NCI-H524 (cell line): ENCODE data around the gene CAPN11.
"Not testable (repeated sequence)": the region's sequence is repeated elsewhere in the genome, so short reads cannot be mapped to it uniquely, and the experiment has no call there.

ENCODE experiments used
- DNase-seq, 2 experiments: peaks; one replicate each; lab custom pipeline; 2025; lab: John Stamatoyannopoulos, UW

CAPN11 gene

DNA sequence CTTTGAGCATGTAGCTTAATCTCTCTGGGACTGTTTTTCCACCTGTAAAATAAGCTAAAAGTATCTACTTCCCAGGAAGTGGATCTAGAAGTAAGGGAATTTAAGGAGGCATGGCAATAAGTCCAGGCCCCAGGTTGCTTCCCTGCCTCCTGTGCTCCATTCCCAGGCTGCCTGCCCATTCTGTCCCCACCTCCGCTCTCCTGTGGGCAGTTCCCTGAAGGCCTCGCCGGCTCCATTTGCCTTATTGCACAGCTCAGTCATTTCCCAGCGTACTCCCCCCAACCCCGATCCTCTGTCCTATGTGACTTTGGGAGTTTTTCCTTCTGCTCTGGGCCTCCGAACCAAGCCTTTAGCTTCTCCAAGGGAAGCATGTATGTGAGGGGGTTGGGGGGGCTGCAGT lies 69.4 kb downstream of the CAPN11 start:
- DNase-seq = no peak

DNA sequence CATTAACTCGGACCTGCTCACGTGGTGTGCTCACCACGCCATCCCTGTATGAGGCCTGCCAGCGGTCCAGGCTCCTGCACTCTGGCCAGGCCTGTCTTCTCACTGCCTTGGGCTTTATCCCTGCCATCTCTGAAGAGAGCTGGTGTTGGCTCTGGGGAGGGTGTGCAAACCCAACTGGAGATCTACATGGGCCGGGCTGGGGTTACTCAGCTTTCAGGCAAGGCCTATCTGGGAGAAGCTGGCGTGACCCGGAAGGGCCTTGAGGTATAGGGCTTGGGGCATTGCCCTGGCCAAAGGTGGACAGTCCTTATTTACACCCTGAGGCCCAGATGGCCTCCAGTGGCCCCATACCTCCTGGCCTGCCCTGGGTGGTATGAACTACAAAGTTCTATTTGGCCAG lies 69.8 kb downstream of the CAPN11 start:
- DNase-seq = no peak

DNA sequence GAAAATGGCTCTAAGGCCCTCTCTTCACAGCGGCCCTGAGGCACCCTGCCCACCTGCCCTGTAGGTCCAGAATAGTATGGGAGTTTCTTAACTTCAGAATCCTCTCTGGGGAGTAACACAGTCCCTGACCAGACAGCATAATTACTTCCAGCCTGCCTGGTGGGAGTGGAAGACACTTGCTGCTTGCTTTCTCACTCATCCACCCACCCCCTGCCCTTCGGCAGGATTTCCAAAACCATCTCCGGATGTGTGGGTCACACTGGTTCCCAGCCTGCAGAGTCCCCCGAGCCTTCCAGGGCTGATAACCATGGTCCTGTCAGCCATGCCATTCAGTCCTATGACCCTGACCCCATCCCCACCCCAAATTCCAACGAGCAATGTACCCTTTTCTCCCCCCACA lies 70.2 kb downstream of the CAPN11 start:
- no peak for DNase-seq

DNA sequence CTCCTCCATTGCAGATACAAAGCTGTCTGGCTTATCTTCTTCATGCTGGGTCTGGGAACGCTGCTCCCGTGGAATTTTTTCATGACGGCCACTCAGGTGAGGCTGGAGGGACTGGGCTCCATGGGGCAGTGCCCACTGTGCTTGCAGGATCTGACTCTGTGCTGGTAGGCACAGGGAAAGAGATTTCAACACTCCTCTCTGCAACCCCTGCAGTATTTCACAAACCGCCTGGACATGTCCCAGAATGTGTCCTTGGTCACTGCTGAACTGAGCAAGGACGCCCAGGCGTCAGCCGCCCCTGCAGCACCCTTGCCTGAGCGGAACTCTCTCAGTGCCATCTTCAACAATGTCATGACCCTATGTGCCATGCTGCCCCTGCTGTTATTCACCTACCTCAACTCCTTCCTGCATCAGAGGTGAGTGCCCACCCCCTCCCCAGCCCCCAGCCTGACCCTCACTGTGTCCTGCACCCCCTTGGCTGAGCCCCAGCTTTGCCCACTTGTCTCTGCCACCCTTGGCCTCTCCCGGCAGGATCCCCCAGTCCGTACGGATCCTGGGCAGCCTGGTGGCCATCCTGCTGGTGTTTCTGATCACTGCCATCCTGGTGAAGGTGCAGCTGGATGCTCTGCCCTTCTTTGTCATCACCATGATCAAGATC lies 70.9 kb downstream of the CAPN11 start:
- no peak for DNase-seq

DNA sequence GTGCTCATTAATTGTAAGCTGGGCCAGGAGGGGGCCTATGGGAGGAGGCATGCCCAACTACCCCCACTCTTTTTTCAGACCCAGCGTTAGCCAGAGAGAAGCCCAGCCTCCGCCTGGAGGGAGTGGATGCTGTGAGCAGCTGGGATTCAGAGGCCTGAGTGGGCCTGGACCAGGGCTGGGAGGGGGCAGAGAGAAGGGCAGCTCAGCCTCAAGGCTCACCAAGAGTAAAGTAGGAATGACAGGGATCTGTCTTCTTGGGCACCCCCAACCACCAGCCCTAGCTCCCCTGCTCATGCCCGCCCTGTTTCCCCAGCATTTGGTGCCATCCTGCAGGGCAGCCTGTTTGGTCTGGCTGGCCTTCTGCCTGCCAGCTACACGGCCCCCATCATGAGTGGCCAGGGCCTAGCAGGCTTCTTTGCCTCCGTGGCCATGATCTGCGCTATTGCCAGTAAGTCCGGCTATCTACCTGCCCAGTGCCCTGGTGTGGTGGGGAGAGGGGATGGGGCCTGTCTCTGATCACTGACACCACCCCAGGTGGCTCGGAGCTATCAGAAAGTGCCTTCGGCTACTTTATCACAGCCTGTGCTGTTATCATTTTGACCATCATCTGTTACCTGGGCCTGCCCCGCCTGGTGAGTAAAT lies 71.5 kb downstream of the CAPN11 start:
- DNase-seq = no peak

DNA sequence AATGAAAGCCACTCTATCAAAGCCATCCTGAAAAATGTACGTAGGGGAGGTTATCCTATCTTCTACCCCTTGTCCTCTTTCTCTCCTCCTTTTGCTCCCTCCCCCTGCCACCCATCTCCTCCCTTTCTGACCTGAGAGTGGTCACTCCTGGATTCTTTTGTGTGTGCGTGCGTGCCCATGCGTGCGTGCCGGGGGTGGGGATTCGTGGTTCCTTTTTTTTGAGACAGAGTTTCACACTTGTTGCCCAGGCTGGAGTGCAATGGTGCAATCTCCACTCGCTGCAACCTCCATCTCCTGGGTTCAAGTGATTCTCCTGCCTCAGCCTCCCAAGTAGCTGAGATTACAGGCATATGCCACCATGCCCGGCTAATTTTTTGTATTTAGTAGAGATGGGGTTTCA lies 72.8 kb downstream of the CAPN11 start:
- DNase-seq = not testable (repeated sequence)

DNA sequence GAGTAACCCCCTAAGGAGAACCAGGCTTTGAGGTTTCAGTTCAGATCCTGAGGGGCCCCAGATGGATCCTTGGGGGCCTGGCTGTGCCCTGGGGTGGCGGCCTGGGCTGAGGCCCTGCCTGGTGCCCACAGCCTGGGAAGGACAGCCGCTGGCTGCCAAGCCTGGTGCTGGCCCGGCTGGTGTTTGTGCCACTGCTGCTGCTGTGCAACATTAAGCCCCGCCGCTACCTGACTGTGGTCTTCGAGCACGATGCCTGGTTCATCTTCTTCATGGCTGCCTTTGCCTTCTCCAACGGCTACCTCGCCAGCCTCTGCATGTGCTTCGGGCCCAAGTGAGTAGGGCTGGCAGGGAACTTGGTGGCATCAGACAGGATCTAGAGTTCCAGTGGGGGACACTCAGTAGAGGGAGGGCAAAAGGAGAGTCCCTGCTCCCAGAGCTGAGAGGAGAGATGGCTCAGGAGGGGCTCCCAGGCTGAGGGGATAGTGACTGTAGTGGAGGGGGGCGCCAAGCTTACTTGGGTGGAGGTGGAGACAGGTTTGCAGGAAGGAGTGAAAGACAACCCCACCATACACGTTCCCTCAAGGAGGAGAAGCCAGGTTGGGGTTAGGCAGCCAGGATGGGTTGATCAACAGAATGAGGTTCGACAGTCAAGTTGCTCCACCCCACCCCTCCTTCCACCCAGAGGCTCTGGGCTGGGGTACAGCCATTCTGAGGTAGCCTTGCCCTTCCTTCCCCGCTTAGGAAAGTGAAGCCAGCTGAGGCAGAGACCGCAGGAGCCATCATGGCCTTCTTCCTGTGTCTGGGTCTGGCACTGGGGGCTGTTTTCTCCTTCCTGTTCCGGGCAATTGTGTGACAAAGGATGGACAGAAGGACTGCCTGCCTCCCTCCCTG lies 74.3 kb downstream of the CAPN11 start:
- no peak for DNase-seq

DNA sequence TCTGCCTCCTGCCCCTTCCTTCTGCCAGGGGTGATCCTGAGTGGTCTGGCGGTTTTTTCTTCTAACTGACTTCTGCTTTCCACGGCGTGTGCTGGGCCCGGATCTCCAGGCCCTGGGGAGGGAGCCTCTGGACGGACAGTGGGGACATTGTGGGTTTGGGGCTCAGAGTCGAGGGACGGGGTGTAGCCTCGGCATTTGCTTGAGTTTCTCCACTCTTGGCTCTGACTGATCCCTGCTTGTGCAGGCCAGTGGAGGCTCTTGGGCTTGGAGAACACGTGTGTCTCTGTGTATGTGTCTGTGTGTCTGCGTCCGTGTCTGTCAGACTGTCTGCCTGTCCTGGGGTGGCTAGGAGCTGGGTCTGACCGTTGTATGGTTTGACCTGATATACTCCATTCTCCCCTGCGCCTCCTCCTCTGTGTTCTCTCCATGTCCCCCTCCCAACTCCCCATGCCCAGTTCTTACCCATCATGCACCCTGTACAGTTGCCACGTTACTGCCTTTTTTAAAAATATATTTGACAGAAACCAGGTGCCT lies 75.0 kb downstream of the CAPN11 start:
- DNase-seq = no peak
